ENCODE data around the gene ARL3.

ARL3 gene

GRCh38 chr10:102650655-102651454, 63.3 kb downstream of the ARL3 start:
- TF ChIP-seq CTCF (IDR thresholded peaks at IDR 0.05; ENCODE audit: low read depth, low read length), result no peak
- Histone ChIP-seq H3K36me3 (peaks cover 36% of the 10 kb centered on the region), H3K9me3 (no peaks in the 10 kb centered on the region), H3K4me3 (ENCODE audit: low read depth, low read length) (no peak overlapping the region), H3K4me1 (peaks cover 8% of the 10 kb centered on the region), H3K27me3 (no peaks in the 10 kb centered on the region)
- no peak for DNase-seq

- peaks cover 28% of the 10 kb centered on the region for H3K36me3 ChIP-seq
- H3K4me3 ChIP-seq (ENCODE audit: low read depth, low read length), result no peak overlapping the region
- peak; percentile 38 for DNase-seq
- no peaks in the 10 kb centered on the region for H3K27me3 ChIP-seq
- H3K4me1 ChIP-seq, result peaks cover 8% of the 10 kb centered on the region
- no peak for TF ChIP-seq CTCF (IDR thresholded peaks at IDR 0.05; ENCODE audit: low read depth, low read length)
- no peaks in the 10 kb centered on the region for H3K9me3 ChIP-seq
These were observed 64.2 kb downstream of the ARL3 start for GRCh38 chr10:102649797-102650654.

GRCh38 chr10:102648889-102649796, 65.1 kb downstream of the ARL3 start:
- DNase-seq, result no peak
- no peaks in the 10 kb centered on the region for H3K9me3 ChIP-seq
- H3K36me3 ChIP-seq, result peaks cover 20% of the 10 kb centered on the region
- no peaks in the 10 kb centered on the region for H3K27me3 ChIP-seq
- no peak for TF ChIP-seq CTCF (IDR thresholded peaks at IDR 0.05; ENCODE audit: low read depth, low read length)
- peak overlapping the region; percentile 20; the same call in 1 of the 2 replicates for H3K4me3 ChIP-seq (ENCODE audit: low read depth, low read length)
- H3K4me1 ChIP-seq, result peaks cover 8% of the 10 kb centered on the region

- peaks cover 14% of the 10 kb centered on the region for H3K36me3 ChIP-seq
- H3K4me1 ChIP-seq, result peaks cover 8% of the 10 kb centered on the region
- no peaks in the 10 kb centered on the region for H3K9me3 ChIP-seq
- H3K27me3 ChIP-seq, result no peaks in the 10 kb centered on the region
- no peak for TF ChIP-seq CTCF (IDR thresholded peaks at IDR 0.05; ENCODE audit: low read depth, low read length)
- H3K4me3 ChIP-seq (ENCODE audit: low read depth, low read length), result no peak overlapping the region; the same call in 1 of the 2 replicates
- DNase-seq, result no peak
These were observed 65.8 kb downstream of the ARL3 start for GRCh38 chr10:102648269-102648888.

GRCh38 chr10:102647443-102648268, 66.5 kb downstream of the ARL3 start:
- TF ChIP-seq CTCF (IDR thresholded peaks at IDR 0.05; ENCODE audit: low read depth, low read length), result no peak
- Histone ChIP-seq H3K36me3 (peaks cover 8% of the 10 kb centered on the region; the same call in 1 of the 2 replicates), H3K9me3 (no peaks in the 10 kb centered on the region), H3K27me3 (no peaks in the 10 kb centered on the region), H3K4me1 (peaks cover 8% of the 10 kb centered on the region), H3K4me3 (ENCODE audit: low read depth, low read length) (peak overlapping the region; percentile 91; the same call in 1 of the 2 replicates)
- DNase-seq, result no peak

Measured in BE2C (cell line).